ENCODE measurements around the gene MDM2.

DNA sequence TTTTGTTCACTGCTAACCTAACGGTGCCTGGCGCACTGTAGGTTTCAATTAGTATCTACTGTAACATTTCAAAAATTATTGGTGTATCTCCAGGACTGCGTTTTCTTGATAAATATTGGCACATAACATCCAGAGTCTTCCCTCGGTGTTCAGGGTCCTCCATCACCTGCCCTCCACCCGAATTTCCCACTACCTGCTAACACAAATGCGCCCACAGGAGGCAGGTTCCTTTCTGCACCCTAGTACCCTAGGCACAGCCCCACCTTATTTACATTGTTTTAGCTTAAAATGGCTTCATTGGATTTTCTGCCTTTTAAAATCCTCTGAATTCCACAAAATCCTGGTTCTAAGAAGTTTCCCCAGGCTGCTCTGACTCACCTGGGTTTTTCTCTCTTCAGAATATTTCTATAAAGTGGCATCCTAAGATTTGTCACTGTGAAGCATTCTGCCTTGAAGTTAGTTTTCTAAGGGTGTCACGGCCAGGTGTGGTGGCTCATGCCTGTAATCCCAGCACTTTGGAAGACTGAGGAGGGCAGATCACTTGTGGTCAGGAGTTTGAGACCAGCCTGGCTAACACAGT is 86.4 kb downstream of the MDM2 start:
- TF ChIP-seq, protein P1, sequence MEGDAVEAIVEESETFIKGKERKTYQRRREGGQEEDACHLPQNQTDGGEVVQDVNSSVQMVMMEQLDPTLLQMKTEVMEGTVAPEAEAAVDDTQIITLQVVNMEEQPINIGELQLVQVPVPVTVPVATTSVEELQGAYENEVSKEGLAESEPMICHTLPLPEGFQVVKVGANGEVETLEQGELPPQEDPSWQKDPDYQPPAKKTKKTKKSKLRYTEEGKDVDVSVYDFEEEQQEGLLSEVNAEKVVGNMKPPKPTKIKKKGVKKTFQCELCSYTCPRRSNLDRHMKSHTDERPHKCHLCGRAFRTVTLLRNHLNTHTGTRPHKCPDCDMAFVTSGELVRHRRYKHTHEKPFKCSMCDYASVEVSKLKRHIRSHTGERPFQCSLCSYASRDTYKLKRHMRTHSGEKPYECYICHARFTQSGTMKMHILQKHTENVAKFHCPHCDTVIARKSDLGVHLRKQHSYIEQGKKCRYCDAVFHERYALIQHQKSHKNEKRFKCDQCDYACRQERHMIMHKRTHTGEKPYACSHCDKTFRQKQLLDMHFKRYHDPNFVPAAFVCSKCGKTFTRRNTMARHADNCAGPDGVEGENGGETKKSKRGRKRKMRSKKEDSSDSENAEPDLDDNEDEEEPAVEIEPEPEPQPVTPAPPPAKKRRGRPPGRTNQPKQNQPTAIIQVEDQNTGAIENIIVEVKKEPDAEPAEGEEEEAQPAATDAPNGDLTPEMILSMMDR (IDR thresholded peaks at IDR 0.05), result no peak
- no peak for TF ChIP-seq EZH2 (IDR thresholded peaks at IDR 0.05; ENCODE audit: borderline replicate concordance, insufficient read depth, low read depth, low read length, poor library complexity, severe bottlenecking)
